ENCODE measurements around the gene TM4SF5. TPM values are rescaled to one million over a fixed set of nuclear protein-coding genes. Genes with fewer than 3 reads are reported as not detected.

Gene TM4SF5
- polyA plus RNA-seq, 6 donors from 2014 or later: not detected

DNA sequence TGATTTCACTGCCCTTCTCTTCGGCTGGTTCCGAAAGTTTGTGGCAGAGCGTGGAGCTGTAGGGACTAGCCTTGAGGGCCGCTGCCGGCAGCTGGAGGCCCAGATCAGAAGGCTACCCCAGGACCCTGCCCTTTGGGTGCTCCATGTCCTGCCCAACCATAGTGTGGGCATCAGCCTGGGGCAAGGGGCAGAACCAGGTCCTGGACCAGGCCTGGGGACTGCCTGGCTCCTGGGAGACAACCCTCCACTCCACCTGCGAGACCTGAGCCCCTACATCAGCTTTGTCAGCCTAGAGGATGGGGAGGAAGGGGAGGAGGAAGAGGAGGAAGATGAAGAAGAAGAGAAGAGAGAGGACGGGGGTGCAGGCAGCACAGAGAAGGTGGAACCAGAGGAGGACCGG lies 31.1 kb upstream of the TM4SF5 start:
- peak overlapping the region in 5 of 6 donors; percentile 57 to 99 (median 90) for H3K27ac Mint-ChIP-seq
- no peaks in the 10 kb centered on the region for H3K9me3 Mint-ChIP-seq
- no peaks in the 10 kb centered on the region for H3K36me3 Mint-ChIP-seq
- H3K27me3 Mint-ChIP-seq: peaks cover 6 to 43% (median 37%) of the 10 kb centered on the region in 3 donors
- H3K4me1 Mint-ChIP-seq: peaks cover 27 to 33% (median 33%) of the 10 kb centered on the region in 3 donors
- DNase-seq: no peak
- peak overlapping the region in 7 of 8 donors; percentile 77 to 92 (median 85) for H3K4me3 Mint-ChIP-seq
- no peak for ATAC-seq (ENCODE audit: low read depth in 2 of 2)

DNA sequence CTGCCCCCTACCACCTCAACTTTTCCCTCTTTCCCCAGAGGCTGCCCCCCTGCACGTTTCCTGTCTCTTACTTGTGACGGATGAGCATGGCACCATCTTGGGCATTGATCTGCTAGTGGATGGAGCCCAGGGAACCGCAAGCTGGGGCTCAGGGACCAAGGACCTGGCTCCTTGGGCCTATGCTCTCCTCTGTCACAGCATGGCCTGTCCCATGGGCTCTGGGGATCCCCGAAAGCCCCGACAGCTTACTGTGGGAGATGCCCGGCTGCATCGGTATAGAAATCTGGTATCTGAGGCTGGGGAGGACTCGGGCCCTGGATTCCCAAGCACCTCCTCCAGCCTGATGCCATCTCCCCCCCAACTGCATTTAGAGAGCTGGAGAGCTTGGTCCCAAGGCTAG lies 30.1 kb upstream of the TM4SF5 start:
- Mint-ChIP-seq H3K9me3 (no peaks in the 10 kb centered on the region), H3K36me3 (no peaks in the 10 kb centered on the region), H3K27ac (peak overlapping the region in 4 of 6 donors; percentile 26 to 88 (median 53)), H3K4me1 (peaks cover 24 to 33% (median 28%) of the 10 kb centered on the region in 3 donors), H3K27me3 (peaks cover 14 to 53% (median 42%) of the 10 kb centered on the region in 3 donors), H3K4me3 (peak overlapping the region in 6 of 8 donors; percentile 9 to 81 (median 66))
- ATAC-seq (ENCODE audit: low read depth in 2 of 2) (no peak), DNase-seq (no peak)

DNA sequence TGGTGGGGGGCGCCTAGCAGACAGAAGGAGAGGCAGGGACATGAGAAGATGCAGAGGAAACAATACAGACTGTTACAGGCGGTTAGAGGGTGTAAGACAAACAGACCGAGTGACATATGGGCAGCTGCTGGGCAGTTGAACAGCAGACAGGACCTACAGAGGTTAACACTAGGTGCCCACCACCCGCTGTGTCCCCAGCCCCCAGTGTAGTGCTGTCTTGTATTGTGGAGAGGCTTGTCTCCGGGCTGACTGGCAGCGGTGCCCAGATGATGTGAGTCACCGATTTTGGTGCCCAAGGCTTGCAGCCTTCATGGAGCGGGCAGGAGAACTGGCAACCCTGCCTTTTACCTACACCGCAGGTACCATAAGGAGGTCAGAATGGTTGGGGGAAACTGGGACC lies 29.6 kb upstream of the TM4SF5 start:
- ATAC-seq (ENCODE audit: low read depth in 2 of 2): no peak
- Mint-ChIP-seq H3K9me3 (no peaks in the 10 kb centered on the region), H3K4me3 (peak overlapping the region in 1 of 8 donors; percentile 70), H3K27ac (peak overlapping the region in 2 of 6 donors; percentile 30 to 56), H3K27me3 (peaks cover 16 to 56% (median 46%) of the 10 kb centered on the region in 3 donors), H3K36me3 (no peaks in the 10 kb centered on the region), H3K4me1 (peaks cover 24 to 33% (median 28%) of the 10 kb centered on the region in 3 donors)
- no peak for DNase-seq

DNA sequence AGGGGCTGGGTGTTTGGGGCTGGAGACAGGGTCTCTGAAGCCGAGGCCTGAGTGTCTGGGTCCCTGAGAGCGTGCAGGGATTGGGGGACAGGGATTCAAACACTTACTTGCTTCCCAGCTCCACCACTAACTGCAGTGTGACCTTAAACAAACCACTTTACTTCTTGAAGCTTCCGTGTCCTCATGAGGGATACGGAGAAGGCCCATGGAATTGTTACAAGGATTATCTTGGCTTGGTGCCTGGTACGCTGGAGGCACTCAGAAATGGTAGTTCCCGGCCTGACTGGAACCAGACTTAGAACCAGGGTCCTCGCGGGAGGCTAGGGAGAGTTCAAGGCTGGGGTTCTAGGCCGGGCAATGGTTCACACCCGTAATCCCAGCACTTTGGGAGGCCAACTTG lies 29.1 kb upstream of the TM4SF5 start:
- peaks cover 25 to 35% (median 29%) of the 10 kb centered on the region in 3 donors for H3K4me1 Mint-ChIP-seq
- H3K27me3 Mint-ChIP-seq: peaks cover 17 to 57% (median 46%) of the 10 kb centered on the region in 3 donors
- H3K4me3 Mint-ChIP-seq: peak overlapping the region in 2 of 8 donors; percentile 36 to 52
- H3K27ac Mint-ChIP-seq: peak overlapping the region in 2 of 6 donors; percentile 30 to 52
- DNase-seq (no peak), ATAC-seq (ENCODE audit: low read depth in 2 of 2) (no peak)
- H3K9me3 Mint-ChIP-seq: no peaks in the 10 kb centered on the region
- no peaks in the 10 kb centered on the region for H3K36me3 Mint-ChIP-seq

DNA sequence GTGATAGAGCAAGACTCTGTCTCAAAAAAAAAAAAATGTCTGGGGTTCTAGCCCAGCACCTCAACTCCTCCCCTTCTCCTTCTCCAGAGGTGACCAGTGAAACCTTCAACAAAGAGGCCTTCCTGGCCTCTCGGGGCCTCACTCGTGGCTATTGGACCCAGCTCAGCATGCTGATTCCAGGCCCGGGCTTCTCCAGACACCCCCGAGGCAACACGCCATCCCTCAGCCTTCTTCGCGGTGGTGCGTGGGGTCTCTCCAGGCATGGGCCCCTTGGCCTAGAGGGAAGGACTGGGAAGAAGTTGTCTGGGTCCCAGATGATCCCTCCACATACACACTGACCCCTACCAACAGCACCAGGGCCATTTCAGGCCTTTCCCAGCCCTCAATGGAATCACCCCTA lies 28.5 kb upstream of the TM4SF5 start:
- no peak overlapping the region for H3K27ac Mint-ChIP-seq

DNA sequence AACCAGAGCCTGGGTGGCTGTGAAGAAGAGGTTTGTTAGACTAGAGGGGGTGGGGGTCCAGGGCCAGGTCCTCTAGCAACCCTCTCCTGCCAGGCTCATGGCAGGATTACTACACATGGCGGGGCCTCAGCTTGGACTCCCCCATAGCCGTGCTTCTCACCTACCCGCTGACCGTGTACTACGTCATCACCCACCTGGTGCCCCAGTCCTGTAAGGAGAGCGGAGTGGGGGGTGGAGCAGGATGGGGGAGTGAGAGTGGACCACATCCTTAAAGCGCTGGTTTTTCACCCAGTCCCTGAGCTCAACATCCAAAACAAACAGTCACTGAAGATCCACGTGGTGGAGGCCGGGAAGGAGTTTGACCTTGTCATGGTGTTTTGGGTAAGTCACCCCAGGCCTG lies 27.8 kb upstream of the TM4SF5 start:
- H3K27ac Mint-ChIP-seq: no peak overlapping the region
- peaks cover 23 to 69% (median 55%) of the 10 kb centered on the region in 3 donors for H3K27me3 Mint-ChIP-seq
- H3K4me3 Mint-ChIP-seq: no peak overlapping the region
- H3K4me1 Mint-ChIP-seq: peaks cover 26 to 37% (median 30%) of the 10 kb centered on the region in 3 donors
- no peak for ATAC-seq (ENCODE audit: low read depth in 2 of 2)
- DNase-seq: no peak
- H3K36me3 Mint-ChIP-seq: no peaks in the 10 kb centered on the region
- H3K9me3 Mint-ChIP-seq: no peaks in the 10 kb centered on the region

More for the DNA sequence above, 28.5 kb upstream of the TM4SF5 start:
- DNase-seq (no peak), ATAC-seq (ENCODE audit: low read depth in 2 of 2) (no peak)
- H3K9me3 Mint-ChIP-seq: no peaks in the 10 kb centered on the region
- peaks cover 23 to 62% (median 49%) of the 10 kb centered on the region in 3 donors for H3K27me3 Mint-ChIP-seq
- H3K4me3 Mint-ChIP-seq: peak overlapping the region in 1 of 8 donors; percentile 36
- H3K4me1 Mint-ChIP-seq: peaks cover 29 to 38% (median 32%) of the 10 kb centered on the region in 3 donors
- H3K36me3 Mint-ChIP-seq: no peaks in the 10 kb centered on the region

DNA sequence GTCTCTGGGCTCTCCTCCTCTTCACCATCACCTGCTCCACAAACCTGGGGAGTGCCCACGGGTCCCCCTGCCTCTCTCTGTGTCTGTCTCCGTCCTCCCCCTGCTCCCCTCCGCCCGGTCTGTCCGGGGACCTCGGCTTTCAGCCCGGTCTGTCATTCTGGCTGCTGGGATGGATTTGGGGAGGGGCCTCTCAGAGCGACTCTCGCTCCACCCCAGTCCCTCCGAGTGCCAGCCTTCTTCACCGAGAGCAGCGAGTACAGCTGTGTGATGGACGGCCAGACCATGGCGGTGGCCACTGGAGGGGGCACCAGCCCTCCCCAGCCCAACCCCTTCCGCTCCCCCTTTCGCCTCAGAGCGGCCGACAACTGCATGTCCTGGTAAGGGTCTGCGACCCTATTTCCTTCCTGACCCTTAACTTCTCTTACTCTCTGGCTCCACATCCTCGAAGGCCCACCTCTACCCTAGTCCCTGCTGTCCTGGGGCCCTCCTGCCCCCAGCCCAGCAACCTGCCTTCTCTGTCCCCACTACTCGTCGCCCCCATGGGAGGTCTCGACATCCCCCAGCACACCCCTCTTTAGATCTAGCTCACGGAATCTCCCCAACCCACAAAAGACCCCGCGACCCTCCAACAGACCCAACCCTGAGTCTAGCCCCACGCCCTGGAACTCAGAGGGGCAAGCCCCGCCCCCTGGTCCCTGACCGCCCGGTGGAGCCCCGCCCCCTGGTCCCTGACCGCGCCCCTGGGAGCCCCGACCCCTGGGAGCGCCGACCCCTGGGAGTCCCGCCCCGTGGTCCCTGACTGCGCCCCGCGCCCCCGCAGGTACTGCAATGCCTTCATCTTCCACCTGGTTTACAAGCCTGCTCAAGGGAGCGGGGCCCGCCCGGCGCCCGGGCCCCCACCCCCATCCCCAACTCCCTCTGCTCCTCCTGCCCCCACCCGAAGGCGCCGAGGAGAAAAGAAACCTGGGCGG lies 26.4 kb upstream of the TM4SF5 start:
- Mint-ChIP-seq H3K4me1 (peaks cover 23 to 29% (median 24%) of the 10 kb centered on the region in 3 donors), H3K27me3 (peaks cover 27 to 76% (median 61%) of the 10 kb centered on the region in 3 donors), H3K36me3 (no peaks in the 10 kb centered on the region), H3K4me3 (peak overlapping the region in 1 of 8 donors; percentile 56), H3K9me3 (no peaks in the 10 kb centered on the region), H3K27ac (peak overlapping the region in 2 of 6 donors; percentile 44 to 93)
- ATAC-seq (ENCODE audit: low read depth in 2 of 2) (no peak), DNase-seq (no peak)

DNA sequence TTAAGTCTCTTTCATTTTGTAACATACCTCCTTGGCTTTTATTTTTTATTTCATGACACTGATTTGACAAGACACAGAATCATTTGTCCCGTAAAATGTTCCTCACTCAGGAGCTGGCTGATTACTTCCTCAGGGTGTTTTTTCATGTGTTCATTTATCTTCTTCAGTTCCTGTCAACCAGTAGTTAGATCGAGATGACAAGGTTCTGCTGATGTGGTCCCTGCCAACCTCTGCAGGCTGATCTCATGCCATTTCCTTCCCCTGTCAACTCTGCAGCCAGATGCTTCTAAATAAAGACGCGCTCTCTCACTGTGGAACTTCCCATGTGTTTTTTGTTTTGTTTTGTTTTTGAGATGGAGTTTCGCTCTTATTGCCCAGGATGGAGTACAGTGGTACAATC lies 23.8 kb upstream of the TM4SF5 start:
- ATAC-seq (ENCODE audit: low read depth in 2 of 2): peak; percentile 95 to 96
- Mint-ChIP-seq H3K4me3 (peak overlapping the region; percentile 2 to 79 (median 38)), H3K9me3 (no peaks in the 10 kb centered on the region), H3K4me1 (peaks cover 19 to 25% (median 19%) of the 10 kb centered on the region in 3 donors), H3K27ac (peak overlapping the region in 3 of 6 donors; percentile 27 to 90 (median 63)), H3K27me3 (peaks cover 29 to 82% (median 48%) of the 10 kb centered on the region in 3 donors), H3K36me3 (no peaks in the 10 kb centered on the region)
- no peak for DNase-seq

DNA sequence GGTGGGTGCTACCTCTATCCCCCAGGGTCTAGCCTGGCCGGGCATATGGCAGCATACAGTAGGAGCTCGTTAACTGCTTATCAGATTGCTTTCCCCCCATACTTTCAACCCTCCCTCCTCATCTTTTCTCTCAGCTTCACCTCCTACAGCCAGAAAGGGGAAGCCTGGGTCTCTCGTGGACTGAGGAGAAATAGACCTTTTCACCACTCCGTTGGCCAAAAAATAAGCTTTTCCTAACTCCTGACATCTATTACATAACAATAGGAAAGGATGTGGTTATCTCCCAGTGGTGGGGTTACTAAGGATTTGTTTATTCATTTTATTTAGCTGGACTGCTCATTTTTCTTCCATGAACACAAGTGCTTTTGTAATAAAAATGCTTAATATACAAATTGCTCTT lies 23.0 kb upstream of the TM4SF5 start:
- peaks cover 19 to 20% (median 19%) of the 10 kb centered on the region in 3 donors for H3K4me1 Mint-ChIP-seq
- no peak overlapping the region for H3K27ac Mint-ChIP-seq
- no peak for ATAC-seq (ENCODE audit: low read depth in 2 of 2)
- peaks cover 30 to 78% (median 45%) of the 10 kb centered on the region in 3 donors for H3K27me3 Mint-ChIP-seq
- peak overlapping the region in 3 of 8 donors; percentile 21 to 58 (median 39) for H3K4me3 Mint-ChIP-seq
- DNase-seq: no peak
- H3K9me3 Mint-ChIP-seq: no peaks in the 10 kb centered on the region
- H3K36me3 Mint-ChIP-seq: no peaks in the 10 kb centered on the region

DNA sequence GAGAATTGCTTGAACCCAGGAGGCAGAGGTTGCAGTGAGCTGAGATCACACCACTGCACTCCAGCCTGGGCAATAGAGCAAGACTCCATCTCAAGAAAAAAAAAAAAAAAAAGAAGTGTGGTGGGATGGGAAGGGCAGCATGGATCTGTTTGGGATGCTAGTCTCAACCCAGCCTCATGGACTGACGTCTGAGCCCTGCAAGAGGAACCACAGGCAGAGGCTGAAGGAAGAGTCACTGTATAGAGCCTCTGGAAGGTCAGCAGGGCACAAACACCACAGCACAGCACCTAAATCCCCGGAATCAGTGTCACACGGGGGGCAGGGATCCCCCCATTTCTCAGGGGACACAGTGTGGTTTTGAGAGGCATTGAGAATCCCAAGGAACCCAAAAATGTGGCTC lies 21.1 kb upstream of the TM4SF5 start:
- no peak for DNase-seq
- H3K4me1 Mint-ChIP-seq: peaks cover 11 to 14% (median 14%) of the 10 kb centered on the region in 3 donors
- ATAC-seq (ENCODE audit: low read depth in 2 of 2): no peak
- no peaks in the 10 kb centered on the region for H3K36me3 Mint-ChIP-seq
- H3K27ac Mint-ChIP-seq: no peak overlapping the region
- H3K4me3 Mint-ChIP-seq: no peak overlapping the region
- H3K27me3 Mint-ChIP-seq: peaks cover 30 to 73% (median 47%) of the 10 kb centered on the region in 3 donors
- no peaks in the 10 kb centered on the region for H3K9me3 Mint-ChIP-seq

DNA sequence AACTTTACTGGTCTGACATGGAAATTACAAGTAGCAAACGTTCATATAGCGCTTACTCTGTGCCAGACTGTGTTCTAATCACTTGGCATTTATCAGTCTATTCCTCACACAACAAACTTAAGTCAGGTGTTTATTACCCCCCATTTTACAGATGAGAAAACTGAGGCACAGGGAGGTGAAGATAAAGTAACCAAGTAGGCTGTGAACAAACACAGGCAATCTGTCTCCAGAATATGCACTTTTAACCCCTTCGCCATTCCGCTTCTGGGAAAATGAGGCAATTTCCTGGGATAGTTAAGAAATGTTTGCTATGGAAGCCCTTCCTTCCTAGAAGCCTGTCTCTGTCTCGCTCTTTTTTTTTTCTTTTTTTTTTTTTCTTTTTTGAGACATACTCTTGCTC lies 19.8 kb upstream of the TM4SF5 start:
- Mint-ChIP-seq H3K9me3 (no peaks in the 10 kb centered on the region), H3K27ac (no peak overlapping the region), H3K4me3 (no peak overlapping the region), H3K27me3 (peaks cover 20 to 60% (median 38%) of the 10 kb centered on the region in 3 donors), H3K36me3 (no peaks in the 10 kb centered on the region), H3K4me1 (peaks cover 11 to 14% (median 12%) of the 10 kb centered on the region in 3 donors)
- DNase-seq: no peak
- ATAC-seq (ENCODE audit: low read depth in 2 of 2): no peak

DNA sequence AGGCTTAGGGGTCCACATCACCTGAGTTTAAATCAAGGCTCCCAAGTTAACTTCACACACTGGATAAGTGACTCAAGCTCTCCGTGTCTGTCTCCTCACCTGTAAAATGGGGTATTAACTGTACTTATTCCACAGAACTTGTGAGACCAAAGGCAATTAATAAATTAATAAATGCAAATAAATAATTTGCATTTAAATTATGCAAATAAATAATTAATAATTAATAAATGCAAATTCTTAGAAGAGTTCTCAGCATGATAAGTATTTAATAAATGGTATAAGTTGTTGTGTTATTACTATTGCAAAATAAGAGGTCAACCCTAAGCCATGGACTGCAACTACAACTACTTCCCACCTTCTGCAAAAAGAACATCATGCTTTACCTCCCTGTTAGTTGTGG lies 18.3 kb upstream of the TM4SF5 start:
- DNase-seq (no peak), ATAC-seq (ENCODE audit: low read depth in 2 of 2) (no peak)
- peaks cover 22 to 57% (median 33%) of the 10 kb centered on the region in 3 donors for H3K27me3 Mint-ChIP-seq
- H3K4me3 Mint-ChIP-seq: no peak overlapping the region
- H3K36me3 Mint-ChIP-seq: no peaks in the 10 kb centered on the region
- H3K27ac Mint-ChIP-seq: no peak overlapping the region
- H3K4me1 Mint-ChIP-seq: peaks cover 3 to 4% (median 3%) of the 10 kb centered on the region in 3 donors
- H3K9me3 Mint-ChIP-seq: no peaks in the 10 kb centered on the region

DNA sequence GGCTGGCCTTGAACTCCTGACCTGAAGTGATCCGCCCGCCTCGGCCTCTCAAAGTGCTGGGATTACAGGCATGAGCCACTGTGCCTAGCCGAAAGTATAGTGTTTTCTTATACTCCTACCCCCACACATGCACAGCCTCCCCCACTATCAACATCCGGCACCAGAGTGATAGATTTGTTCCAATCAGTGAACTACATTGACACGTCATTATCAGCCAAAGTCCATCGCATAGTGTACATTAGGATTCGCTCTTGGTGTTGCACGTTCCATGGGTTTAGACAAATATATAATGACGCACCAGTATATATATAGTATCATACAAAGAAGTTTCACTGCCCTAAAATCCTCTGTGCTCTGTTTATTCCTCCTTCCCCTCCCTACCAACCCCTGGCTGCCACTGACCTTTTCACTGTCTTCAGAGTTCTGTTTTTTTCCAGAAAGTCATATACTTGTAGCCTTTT lies 11.9 kb upstream of the TM4SF5 start:
- no peak overlapping the region for H3K4me3 Mint-ChIP-seq
- peaks cover 8 to 24% (median 13%) of the 10 kb centered on the region in 3 donors for H3K27me3 Mint-ChIP-seq
- no peaks in the 10 kb centered on the region for H3K36me3 Mint-ChIP-seq
- ATAC-seq (ENCODE audit: low read depth in 2 of 2) (no peak), DNase-seq (no peak)
- no peak overlapping the region for H3K27ac Mint-ChIP-seq
- H3K9me3 Mint-ChIP-seq: no peaks in the 10 kb centered on the region
- peaks cover 4 to 7% (median 6%) of the 10 kb centered on the region in 3 donors for H3K4me1 Mint-ChIP-seq
